C4-2B (cell line): Measurements from ENCODE around the gene CRY2.

Experiments
- CTCF ChIP-seq: fragments of 450-650 bp; conservative IDR thresholded peaks from 2 replicates; pipeline ENCODE4 v1.5.1; 2017; ENCODE audit warnings: mild to moderate bottlenecking
- ZFX ChIP-seq: fragments of 450-650 bp; IDR thresholded peaks from 2 replicates; pipeline ENCODE4 v1.6.1; 2017

- TF ChIP-seq CTCF = no peak
- TF ChIP-seq ZFX = no peak
These were observed 71.2 kb downstream of the CRY2 start for GRCh38 chr11:45918331-45918941.
